Duodenal mucosa (tissue), 2 donors: ENCODE measurements around the gene CALML3.

Experiments used
- H3K27ac ChIP-seq: one replicate; pipeline ENCODE4 v1.7.0; 2013; ENCODE audit warnings: low read depth, low read length
- H3K27me3 ChIP-seq, 2 donors: one replicate each; pipeline ENCODE4 v1.7.0; 2013; ENCODE audit warnings: low read length in 2 of 2, control low read depth in 1 of 2; ENCODE audit not compliant: insufficient read depth in 2 of 2, control insufficient read depth in 1 of 2
- H3K36me3 ChIP-seq, 2 donors: one replicate each; pipeline ENCODE4 v1.7.0; 2013; ENCODE audit warnings: low read length in 2 of 2, control low read depth in 1 of 2; ENCODE audit not compliant: insufficient read depth in 2 of 2, control insufficient read depth in 1 of 2
- H3K4me1 ChIP-seq, 2 donors: one replicate each; pipeline ENCODE4 v1.7.0; 2013; ENCODE audit warnings: low read length in 2 of 2, control low read depth in 1 of 2; ENCODE audit not compliant: insufficient read depth in 2 of 2, control insufficient read depth in 1 of 2
- H3K4me3 ChIP-seq, 2 donors: one replicate each; pipeline ENCODE4 v1.7.0; 2013; ENCODE audit warnings: low read length in 2 of 2, low read depth in 1 of 2
- H3K9ac ChIP-seq, 2 donors: one replicate each; pipeline ENCODE4 v1.7.0; 2013; ENCODE audit warnings: low read length in 2 of 2, low read depth in 1 of 2
- H3K9me3 ChIP-seq, 2 donors: one replicate each; pipeline ENCODE4 v1.7.0; 2013; ENCODE audit warnings: low read length in 2 of 2, control low read depth in 1 of 2; ENCODE audit not compliant: control insufficient read depth in 1 of 2

Gene CALML3

DNA sequence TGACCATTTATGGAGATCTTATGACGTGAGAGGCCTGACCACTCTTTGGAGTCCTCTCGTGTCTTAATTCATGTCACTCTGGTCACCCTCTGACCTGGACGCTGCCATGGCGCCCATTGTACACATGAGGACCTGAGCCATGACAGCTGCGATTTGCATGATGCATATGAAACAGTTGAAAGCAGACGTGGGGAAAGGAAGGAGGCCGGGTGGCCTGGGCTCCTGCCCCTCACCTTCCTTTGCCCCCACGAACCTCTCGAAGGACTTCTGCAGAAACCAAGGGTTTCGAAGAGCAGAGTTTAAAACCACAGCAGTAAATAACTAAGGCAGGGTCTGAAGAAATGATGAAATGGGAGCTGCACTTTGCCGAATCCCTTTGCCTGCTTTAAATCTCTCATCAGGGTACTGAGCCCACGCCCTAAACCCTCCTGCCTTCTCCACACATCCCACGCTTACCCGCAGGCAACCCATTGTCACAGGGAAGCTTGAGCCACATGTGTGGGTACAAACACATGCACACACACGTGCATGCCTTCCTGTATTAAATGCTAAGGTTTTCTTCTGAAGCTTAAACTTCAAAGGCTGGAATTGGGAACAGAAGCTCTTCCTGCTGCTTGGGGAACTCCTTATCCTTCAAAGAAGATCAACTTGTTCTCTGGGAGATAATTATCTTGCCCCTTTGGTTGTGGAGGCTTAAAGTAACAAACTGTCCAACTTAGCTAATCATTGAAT is 11.7 kb upstream of the CALML3 start:
- H3K4me1 ChIP-seq = peaks cover 5 to 7% of the 10 kb centered on the region in 2 donors
- no peaks in the 10 kb centered on the region for H3K9me3 ChIP-seq
- no peak overlapping the region for H3K4me3 ChIP-seq
- no peak overlapping the region for H3K27ac ChIP-seq
- H3K27me3 ChIP-seq = no peaks in the 10 kb centered on the region
- H3K9ac ChIP-seq = no peak overlapping the region
- H3K36me3 ChIP-seq = no peaks in the 10 kb centered on the region

GRCh38 chr10:5514226-5514850 is 10.4 kb upstream of the CALML3 start:
- Histone ChIP-seq H3K9ac (no peak overlapping the region), H3K27me3 (no peaks in the 10 kb centered on the region), H3K36me3 (no peaks in the 10 kb centered on the region), H3K4me1 (peaks cover 7 to 10% of the 10 kb centered on the region in 2 donors), H3K4me3 (no peak overlapping the region), H3K27ac (no peak overlapping the region), H3K9me3 (no peaks in the 10 kb centered on the region)

GRCh38 chr10:5515948-5516761 is 8.6 kb upstream of the CALML3 start:
- no peaks in the 10 kb centered on the region for H3K9me3 ChIP-seq
- H3K27ac ChIP-seq = no peak overlapping the region
- no peak overlapping the region for H3K9ac ChIP-seq
- H3K4me1 ChIP-seq = peaks cover 7 to 10% of the 10 kb centered on the region in 2 donors
- no peaks in the 10 kb centered on the region for H3K36me3 ChIP-seq
- H3K4me3 ChIP-seq = no peak overlapping the region
- H3K27me3 ChIP-seq = no peaks in the 10 kb centered on the region

GRCh38 chr10:5517546-5517945 is 7.2 kb upstream of the CALML3 start:
- no peaks in the 10 kb centered on the region for H3K27me3 ChIP-seq
- peaks cover 7 to 10% of the 10 kb centered on the region in 2 donors for H3K4me1 ChIP-seq
- H3K4me3 ChIP-seq = no peak overlapping the region
- H3K9me3 ChIP-seq = no peaks in the 10 kb centered on the region
- no peak overlapping the region for H3K27ac ChIP-seq
- no peak overlapping the region for H3K9ac ChIP-seq
- no peaks in the 10 kb centered on the region for H3K36me3 ChIP-seq

DNA sequence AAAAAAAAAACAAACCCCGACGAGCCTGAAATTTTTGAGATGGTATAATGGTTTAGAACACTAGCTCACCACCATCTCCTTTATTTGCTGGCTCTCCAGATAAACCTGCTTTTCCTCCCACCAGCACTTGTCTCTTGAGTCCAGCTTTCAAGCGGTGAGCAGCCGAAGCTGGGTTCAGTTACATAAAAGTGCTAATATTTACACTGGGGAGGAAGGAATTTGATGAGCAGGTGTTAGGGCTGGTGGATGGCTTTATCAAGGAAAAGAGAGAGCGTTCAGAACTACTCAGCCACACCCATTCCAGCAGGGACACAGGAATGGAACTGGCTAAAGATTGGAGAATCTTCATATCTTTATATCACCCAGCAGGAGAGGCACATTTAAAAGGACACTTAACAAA is 6.6 kb upstream of the CALML3 start:
- no peak overlapping the region for H3K9ac ChIP-seq
- H3K4me3 ChIP-seq = no peak overlapping the region
- peaks cover 7 to 10% of the 10 kb centered on the region in 2 donors for H3K4me1 ChIP-seq
- no peaks in the 10 kb centered on the region for H3K27me3 ChIP-seq
- no peaks in the 10 kb centered on the region for H3K9me3 ChIP-seq
- H3K36me3 ChIP-seq = no peaks in the 10 kb centered on the region
- no peak overlapping the region for H3K27ac ChIP-seq

GRCh38 chr10:5519054-5519453 is 5.7 kb upstream of the CALML3 start:
- Histone ChIP-seq H3K9ac (no peak overlapping the region), H3K27ac (no peak overlapping the region), H3K4me1 (peaks cover 7 to 11% of the 10 kb centered on the region in 2 donors)

GRCh38 chr10:5522913-5523560 is 1.7 kb upstream of the CALML3 start:
- no peak overlapping the region for H3K4me3 ChIP-seq
- peaks cover 0 to 12% of the 10 kb centered on the region in 2 donors for H3K4me1 ChIP-seq
- H3K36me3 ChIP-seq = no peaks in the 10 kb centered on the region
- no peaks in the 10 kb centered on the region for H3K9me3 ChIP-seq
- no peak overlapping the region for H3K27ac ChIP-seq
- H3K9ac ChIP-seq = no peak overlapping the region
- H3K27me3 ChIP-seq = no peaks in the 10 kb centered on the region

More at GRCh38 chr10:5519054-5519453, 5.7 kb upstream of the CALML3 start:
- H3K9me3 ChIP-seq = no peaks in the 10 kb centered on the region
- no peaks in the 10 kb centered on the region for H3K27me3 ChIP-seq
- H3K4me3 ChIP-seq = no peak overlapping the region
- no peaks in the 10 kb centered on the region for H3K36me3 ChIP-seq

DNA sequence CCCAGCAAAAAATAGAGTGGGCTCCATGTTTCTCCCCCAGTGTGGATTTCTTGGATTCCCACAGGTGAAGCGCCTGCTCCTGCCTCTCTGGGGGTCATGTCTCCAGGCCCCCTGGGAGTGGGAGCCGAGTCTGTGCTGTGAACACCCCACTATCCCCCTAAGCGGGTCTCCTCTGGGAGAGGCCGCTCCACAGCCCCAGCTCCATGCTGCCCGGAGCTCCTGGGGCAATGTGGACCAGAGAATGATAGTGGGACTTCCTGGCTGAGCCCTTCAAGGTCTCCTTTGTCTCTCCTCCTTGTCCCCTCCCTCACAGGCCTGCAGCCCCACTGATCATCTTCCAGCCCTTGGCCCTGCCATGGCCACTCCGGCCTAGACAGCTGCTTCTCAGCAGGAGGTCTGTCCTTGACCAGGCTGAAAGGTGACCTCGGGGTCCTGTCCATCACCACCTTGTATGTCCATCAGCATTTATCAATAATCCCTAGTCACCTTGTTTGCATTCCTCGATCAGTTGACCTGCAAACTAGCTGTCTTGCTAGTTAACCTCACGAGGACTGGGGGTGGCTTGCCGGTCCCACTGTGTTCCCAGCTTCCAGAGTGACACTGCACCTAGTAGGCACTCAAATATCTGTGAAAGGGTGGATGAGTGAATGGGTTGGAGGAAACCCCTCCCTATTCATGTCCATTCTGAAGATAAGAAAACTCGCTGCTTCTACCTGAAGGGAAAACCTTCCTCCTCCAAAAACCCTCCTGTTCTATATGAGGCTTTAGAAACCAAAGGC is 776 bp upstream of the CALML3 start:
- Histone ChIP-seq H3K27me3 (no peaks in the 10 kb centered on the region), H3K27ac (no peak overlapping the region), H3K4me3 (no peak overlapping the region), H3K36me3 (no peaks in the 10 kb centered on the region), H3K9me3 (no peaks in the 10 kb centered on the region), H3K4me1 (peaks cover 0 to 7% of the 10 kb centered on the region in 2 donors), H3K9ac (no peak overlapping the region)

- H3K4me3 ChIP-seq = no peak overlapping the region
- no peaks in the 10 kb centered on the region for H3K27me3 ChIP-seq
- H3K4me1 ChIP-seq = peaks cover 0 to 7% of the 10 kb centered on the region in 2 donors
- no peaks in the 10 kb centered on the region for H3K9me3 ChIP-seq
- H3K27ac ChIP-seq = no peak overlapping the region
- H3K9ac ChIP-seq = no peak overlapping the region
- H3K36me3 ChIP-seq = no peaks in the 10 kb centered on the region
Observed at GRCh38 chr10:5525561-5526341, 990 bp downstream of the CALML3 start.
